Measurements from ENCODE around the gene IL17D.
"Not testable (repeated sequence)": the region's sequence is repeated elsewhere in the genome, so short reads cannot be mapped to it uniquely, and the experiment has no call there.

Gene IL17D

GRCh38 chr13:20673715-20674114 is 29.8 kb upstream of the IL17D start:
- H3K27ac ChIP-seq (ENCODE audit: poor library complexity, severe bottlenecking): no peak overlapping the region
- H3K9me3 ChIP-seq (ENCODE audit: severe bottlenecking): no peaks in the 10 kb centered on the region
- no peak overlapping the region for H3K4me3 ChIP-seq (ENCODE audit: severe bottlenecking)
- no peak for ATAC-seq (ENCODE audit: low read depth)
- no peaks in the 10 kb centered on the region for H3K27me3 ChIP-seq (ENCODE audit: insufficient read depth, poor library complexity, severe bottlenecking)
- H3K4me1 ChIP-seq (ENCODE audit: insufficient read depth, poor library complexity, severe bottlenecking): no peaks in the 10 kb centered on the region
- no peak for TF ChIP-seq CTCF (IDR thresholded peaks at IDR 0.05; ENCODE audit: poor library complexity, severe bottlenecking)
- no peak for DNase-seq (ENCODE audit: low spot score)
- H3K36me3 ChIP-seq (ENCODE audit: low read depth): no peaks in the 10 kb centered on the region

DNA sequence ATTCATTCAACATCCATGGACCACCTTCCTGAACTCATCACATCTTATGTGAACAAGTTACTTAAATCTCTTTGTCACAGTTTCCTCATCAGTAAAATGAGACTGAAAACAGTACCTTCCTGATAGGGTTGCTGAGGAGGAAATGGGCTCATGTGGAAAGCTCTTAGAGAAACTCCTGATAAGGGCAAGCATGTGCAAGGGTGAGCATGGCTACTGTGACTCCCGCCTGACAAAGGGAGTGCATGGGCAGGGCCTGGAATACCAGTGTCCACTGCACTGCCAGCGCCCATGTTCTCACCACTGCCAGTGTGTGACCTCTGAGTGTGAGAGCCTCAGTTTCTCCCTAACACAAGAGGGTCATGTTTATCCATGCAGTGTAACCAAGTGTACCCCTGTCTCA is 27.3 kb upstream of the IL17D start:
- Histone ChIP-seq H3K36me3 (ENCODE audit: low read depth) (no peaks in the 10 kb centered on the region), H3K4me1 (ENCODE audit: insufficient read depth, poor library complexity, severe bottlenecking) (no peaks in the 10 kb centered on the region), H3K4me3 (ENCODE audit: severe bottlenecking) (no peak overlapping the region), H3K27me3 (ENCODE audit: insufficient read depth, poor library complexity, severe bottlenecking) (no peaks in the 10 kb centered on the region), H3K27ac (ENCODE audit: poor library complexity, severe bottlenecking) (no peak overlapping the region), H3K9me3 (ENCODE audit: severe bottlenecking) (no peaks in the 10 kb centered on the region)
- TF ChIP-seq CTCF (IDR thresholded peaks at IDR 0.05; ENCODE audit: poor library complexity, severe bottlenecking): no peak
- ATAC-seq (ENCODE audit: low read depth) (no peak), DNase-seq (ENCODE audit: low spot score) (no peak)

GRCh38 chr13:20678606-20679005 is 24.9 kb upstream of the IL17D start:
- H3K4me1 ChIP-seq (ENCODE audit: insufficient read depth, poor library complexity, severe bottlenecking); H3K27ac ChIP-seq (ENCODE audit: poor library complexity, severe bottlenecking); H3K4me3 ChIP-seq (ENCODE audit: severe bottlenecking); H3K9me3 ChIP-seq (ENCODE audit: severe bottlenecking); H3K36me3 ChIP-seq (ENCODE audit: low read depth); ATAC-seq (ENCODE audit: low read depth); DNase-seq (ENCODE audit: low spot score); H3K27me3 ChIP-seq (ENCODE audit: insufficient read depth, poor library complexity, severe bottlenecking): not testable (repeated sequence)

- no peaks in the 10 kb centered on the region for H3K9me3 ChIP-seq (ENCODE audit: severe bottlenecking)
- TF ChIP-seq CTCF (IDR thresholded peaks at IDR 0.05; ENCODE audit: poor library complexity, severe bottlenecking): no peak
- no peak for DNase-seq (ENCODE audit: low spot score)
- no peaks in the 10 kb centered on the region for H3K4me1 ChIP-seq (ENCODE audit: insufficient read depth, poor library complexity, severe bottlenecking)
- ATAC-seq (ENCODE audit: low read depth): no peak
- no peaks in the 10 kb centered on the region for H3K36me3 ChIP-seq (ENCODE audit: low read depth)
- no peaks in the 10 kb centered on the region for H3K27me3 ChIP-seq (ENCODE audit: insufficient read depth, poor library complexity, severe bottlenecking)
- H3K4me3 ChIP-seq (ENCODE audit: severe bottlenecking): no peak overlapping the region
- no peak overlapping the region for H3K27ac ChIP-seq (ENCODE audit: poor library complexity, severe bottlenecking)
These were observed 23.6 kb upstream of the IL17D start for GRCh38 chr13:20679879-20680278.

DNA sequence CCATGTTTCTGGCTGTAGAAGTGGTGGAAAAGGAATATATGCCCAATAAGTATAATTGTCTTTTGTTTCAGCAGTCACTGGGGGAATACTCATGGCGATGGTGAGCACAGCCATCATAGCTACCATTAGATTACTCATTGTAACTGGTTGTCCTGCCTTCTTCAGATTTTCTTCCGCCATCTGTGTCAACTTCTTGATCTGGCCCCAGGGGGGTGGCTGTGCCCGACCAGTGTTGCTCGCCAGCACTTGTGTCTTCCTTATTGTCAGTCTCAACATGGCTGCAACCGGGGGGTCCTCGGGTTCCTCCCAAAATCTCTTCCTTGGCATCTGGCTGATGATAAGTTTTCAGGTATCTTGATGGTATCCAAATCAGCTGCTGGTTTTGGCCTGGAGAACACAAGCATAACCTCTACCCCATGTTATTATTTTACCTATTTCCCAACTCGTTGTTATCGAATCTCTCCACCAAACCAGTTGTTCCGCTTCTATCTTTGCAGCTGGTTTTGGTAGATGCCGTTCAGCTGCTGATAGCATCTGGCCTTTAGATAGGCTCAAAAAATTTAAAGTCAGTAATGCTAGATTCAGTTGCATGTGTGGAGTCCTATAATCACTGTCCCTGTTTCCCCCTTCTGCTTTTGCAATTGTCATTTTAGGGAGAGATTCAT is 23.0 kb upstream of the IL17D start:
- no peaks in the 10 kb centered on the region for H3K9me3 ChIP-seq (ENCODE audit: severe bottlenecking)
- no peak overlapping the region for H3K27ac ChIP-seq (ENCODE audit: poor library complexity, severe bottlenecking)
- H3K36me3 ChIP-seq (ENCODE audit: low read depth): no peaks in the 10 kb centered on the region
- no peaks in the 10 kb centered on the region for H3K27me3 ChIP-seq (ENCODE audit: insufficient read depth, poor library complexity, severe bottlenecking)
- no peak for ATAC-seq (ENCODE audit: low read depth)
- TF ChIP-seq CTCF (IDR thresholded peaks at IDR 0.05; ENCODE audit: poor library complexity, severe bottlenecking): no peak
- H3K4me3 ChIP-seq (ENCODE audit: severe bottlenecking): no peak overlapping the region
- DNase-seq (ENCODE audit: low spot score): no peak
- no peaks in the 10 kb centered on the region for H3K4me1 ChIP-seq (ENCODE audit: insufficient read depth, poor library complexity, severe bottlenecking)

DNA sequence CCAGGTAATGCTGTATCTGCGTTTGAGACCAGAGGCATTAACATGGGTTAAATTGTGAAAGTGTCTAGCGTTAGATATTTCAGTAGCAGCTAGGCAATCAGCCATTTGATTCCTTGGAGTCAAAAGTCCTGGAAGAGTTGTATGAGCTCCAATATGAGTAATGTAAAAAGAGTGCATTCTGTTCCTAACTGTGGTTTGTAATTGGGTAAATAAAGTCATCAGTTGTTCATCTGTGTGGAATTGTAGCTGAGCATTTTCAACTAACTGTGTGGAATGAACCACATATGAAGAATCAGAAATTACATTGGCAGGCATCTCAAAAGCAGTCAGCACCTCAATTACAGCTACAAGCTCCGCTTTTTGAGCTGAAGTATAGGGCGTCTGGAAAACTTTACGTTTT is 22.0 kb upstream of the IL17D start:
- not testable (repeated sequence) for H3K4me3 ChIP-seq (ENCODE audit: severe bottlenecking); H3K27me3 ChIP-seq (ENCODE audit: insufficient read depth, poor library complexity, severe bottlenecking); H3K4me1 ChIP-seq (ENCODE audit: insufficient read depth, poor library complexity, severe bottlenecking); H3K27ac ChIP-seq (ENCODE audit: poor library complexity, severe bottlenecking); H3K9me3 ChIP-seq (ENCODE audit: severe bottlenecking); DNase-seq (ENCODE audit: low spot score); ATAC-seq (ENCODE audit: low read depth); H3K36me3 ChIP-seq (ENCODE audit: low read depth)
